NCI-H345 (cell line): ENCODE results near the gene EPS8L2.
"Not testable (repeated sequence)": the region's sequence is repeated elsewhere in the genome, so short reads cannot be mapped to it uniquely, and the experiment has no call there.

ENCODE experiments used
- DNase-seq: peaks from one replicate; lab custom pipeline; 2025; lab: John Stamatoyannopoulos, UW

The EPS8L2 gene

DNA sequence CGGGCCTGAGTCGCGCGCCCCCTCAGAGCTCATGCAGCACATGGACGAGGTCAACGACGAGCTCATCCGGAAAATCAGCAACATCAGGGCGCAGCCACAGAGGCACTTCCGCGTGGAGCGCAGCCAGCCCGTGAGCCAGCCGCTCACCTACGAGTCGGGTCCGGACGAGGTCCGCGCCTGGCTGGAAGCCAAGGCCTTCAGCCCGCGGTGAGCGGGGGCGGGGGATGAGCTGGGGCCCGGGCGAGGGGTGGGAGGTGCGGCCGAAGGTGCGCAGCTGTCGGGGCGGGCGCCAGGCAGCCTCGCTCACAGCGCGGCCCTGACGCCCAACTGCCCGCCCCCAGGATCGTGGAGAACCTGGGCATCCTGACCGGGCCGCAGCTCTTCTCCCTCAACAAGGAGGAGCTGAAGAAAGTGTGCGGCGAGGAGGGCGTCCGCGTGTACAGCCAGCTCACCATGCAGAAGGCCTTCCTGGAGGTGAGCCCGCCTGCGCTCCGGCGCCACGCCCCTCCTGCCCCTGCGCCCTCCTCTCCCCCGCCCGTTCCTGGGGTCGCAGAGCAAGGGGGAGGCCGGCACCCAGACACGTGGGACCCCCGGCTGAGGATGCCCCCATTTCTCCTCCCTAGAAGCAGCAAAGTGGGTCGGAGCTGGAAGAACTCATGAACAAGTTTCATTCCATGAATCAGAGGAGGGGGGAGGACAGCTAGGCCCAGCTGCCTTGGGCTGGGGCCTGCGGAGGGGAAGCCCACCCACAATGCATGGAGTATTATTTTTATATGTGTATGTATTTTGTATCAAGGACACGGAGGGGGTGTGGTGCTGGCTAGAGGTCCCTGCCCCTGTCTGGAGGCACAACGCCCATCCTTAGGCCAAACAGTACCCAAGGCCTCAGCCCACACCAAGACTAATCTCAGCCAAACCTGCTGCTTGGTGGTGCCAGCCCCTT, 20.5 kb downstream of the EPS8L2 start:
- DNase-seq = peak; percentile 68

DNA sequence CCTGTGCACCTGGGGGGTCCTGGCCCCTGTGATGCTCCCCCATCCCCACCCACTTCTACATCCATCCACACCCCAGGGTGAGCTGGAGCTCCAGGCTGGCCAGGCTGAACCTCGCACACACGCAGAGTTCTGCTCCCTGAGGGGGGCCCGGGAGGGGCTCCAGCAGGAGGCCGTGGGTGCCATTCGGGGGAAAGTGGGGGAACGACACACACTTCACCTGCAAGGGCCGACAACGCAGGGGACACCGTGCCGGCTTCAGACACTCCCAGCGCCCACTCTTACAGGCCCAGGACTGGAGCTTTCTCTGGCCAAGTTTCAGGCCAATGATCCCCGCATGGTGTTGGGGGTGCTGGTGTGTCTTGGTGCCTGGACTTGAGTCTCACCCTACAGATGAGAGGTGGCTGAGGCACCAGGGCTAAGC, 21.3 kb downstream of the EPS8L2 start:
- DNase-seq = no peak

DNA sequence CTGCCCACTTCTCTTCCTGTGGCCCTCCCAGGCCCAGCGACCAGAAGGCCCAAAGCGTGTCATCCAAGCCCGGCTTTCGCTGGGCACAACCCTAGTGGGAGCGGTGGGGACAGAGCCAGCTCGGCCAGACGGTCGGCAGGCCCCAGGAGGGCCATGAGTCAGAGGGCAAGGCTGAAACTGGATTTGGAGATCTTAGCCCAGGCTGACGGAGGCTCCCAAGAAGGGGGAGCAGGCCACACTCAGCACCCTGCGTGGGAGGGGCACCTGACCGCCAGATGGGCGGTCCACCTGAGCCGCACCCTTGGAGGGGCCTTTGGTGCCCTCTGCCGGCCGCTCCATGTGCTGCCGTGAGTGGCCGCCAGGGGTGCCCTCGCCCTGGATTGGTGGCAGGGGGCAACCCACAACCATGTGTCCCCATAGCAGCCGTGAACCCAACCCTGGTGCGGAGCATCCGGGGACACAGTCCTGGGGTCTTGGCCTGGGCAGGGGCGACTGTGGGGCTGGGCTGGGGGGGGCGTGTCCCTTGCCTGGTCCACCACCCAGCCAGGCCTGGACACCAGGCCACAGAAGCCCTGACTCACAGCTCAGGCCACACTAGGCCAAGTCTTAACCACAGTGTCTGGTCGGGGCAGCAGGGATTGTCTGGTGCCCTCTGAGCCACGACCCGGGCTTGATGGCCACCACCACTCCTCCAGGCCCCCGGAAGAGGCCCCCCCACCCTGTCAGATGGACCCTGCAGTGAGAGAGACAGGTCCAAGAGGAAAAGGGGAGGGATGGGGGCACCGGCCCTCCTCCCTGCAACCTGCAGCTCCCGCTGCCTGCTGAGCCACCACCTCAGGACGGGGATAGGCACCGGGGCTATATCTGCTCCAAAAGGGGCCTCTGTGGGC, 22.1 kb downstream of the EPS8L2 start:
- peak; percentile 60 for DNase-seq

DNA sequence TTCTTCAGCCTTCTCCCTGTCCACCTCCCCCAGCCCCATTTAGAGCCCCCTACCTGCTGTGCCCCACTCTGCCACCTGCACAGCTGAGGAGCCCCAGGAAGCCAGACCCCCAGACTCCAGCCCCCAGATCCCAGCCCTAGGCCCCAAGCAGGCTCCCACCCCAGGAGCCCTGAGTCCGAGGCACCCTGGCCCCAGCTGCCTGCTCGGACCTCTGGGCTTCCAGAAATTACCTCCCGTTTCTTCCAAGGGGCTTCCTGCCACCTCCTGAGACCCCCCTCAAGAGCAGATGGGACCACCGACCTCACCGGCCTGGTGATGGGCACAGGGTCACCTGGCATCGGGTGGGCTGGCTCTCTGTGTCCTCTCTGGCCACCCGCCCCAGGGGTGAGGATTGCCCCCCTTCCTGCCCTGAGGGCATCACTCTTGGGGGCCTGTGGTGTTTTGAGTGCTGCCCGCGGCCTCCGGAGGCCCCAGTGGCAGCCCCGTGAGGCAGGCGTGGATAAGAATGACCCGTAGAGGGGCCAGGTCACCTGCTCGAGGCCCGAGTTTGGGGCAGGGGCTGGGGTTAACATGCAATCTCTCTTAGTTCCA, 23.0 kb downstream of the EPS8L2 start:
- no peak for DNase-seq

DNA sequence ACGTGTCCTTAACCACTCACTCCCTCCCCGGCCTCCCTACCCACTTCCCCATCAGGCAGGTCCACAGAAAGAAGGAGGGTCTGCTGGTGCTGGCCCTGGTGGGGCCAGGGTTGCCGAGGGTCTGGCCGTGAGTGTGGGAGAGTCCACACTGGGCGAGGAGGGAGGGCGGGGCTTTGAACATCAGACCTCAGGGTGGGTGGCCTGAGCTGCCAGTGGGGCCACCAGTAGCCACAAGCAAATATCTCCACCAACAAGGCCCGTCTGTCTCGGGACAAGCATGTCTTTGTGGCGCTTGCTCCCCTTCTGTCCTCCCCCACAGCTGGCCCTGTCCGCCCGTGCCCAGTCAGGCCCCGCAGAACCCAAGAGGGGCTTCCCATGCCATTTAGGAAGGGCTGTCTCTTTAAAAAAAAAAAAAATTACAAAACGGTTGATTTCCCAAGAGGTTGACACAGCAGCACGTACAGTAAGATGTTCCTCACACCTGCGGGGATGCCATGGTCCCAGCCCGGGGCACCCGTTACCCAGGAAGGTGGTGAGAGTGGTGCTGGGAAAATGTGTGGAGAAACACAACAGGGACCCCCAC, 23.6 kb downstream of the EPS8L2 start:
- DNase-seq = no peak

DNA sequence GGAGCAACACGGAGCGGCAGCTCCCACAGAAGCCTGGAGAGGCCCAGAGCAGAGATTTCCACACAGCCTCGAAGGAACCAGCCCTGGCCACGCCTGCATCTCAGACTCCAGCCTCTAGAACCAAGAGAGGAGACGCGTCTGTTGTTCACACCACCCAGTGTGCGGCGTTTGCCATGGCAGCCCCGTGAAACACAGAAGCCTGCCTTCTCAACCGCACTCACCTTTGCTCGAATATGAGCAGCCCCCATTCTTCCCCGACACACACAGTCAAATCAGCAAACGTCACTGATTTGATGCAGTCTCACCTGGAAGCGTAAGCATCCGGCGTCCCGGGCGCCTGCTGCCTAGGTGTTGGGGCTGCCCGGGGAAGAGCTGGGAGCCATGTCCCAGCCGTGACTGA, 27.0 kb downstream of the EPS8L2 start:
- DNase-seq = no peak

DNA sequence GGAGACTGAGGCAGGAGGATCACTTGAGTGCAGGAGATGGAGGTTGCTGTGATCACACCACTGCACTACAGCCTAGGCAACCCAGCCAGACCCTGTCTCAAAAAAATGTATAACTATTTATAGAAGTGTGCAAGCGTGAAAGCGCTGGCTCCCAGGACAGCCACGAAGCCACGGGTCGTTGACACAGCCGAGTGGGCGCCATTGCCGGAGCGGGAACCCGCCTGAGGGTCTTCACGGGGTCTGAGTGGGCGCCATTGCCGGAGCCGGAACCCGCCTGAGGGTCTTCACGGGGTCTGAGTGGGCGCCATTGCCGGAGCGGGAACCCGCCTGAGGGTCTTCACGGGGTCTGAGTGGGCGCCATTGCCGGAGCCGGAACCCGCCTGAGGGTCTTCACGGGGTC, 28.5 kb downstream of the EPS8L2 start:
- not testable (repeated sequence) for DNase-seq

DNA sequence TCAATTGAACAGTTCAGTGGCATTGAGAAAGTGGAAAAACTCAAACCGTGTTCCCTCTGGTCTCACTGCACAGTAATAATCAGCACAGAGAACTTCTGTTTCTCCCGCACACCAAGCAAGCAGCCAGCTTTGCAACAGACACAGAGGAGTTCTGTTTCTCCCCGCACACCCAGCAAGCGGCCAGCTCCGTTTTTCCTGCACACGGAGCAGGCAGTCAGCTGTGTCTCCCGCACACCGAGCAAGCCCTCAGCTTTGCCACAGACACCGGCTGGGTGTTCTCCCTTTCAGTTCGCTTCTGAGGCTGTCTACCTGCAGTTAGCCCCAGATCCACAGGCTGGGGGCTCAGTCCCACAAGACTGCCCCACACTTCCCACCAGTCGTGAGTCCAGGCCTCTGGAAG, 31.3 kb downstream of the EPS8L2 start:
- no peak for DNase-seq

DNA sequence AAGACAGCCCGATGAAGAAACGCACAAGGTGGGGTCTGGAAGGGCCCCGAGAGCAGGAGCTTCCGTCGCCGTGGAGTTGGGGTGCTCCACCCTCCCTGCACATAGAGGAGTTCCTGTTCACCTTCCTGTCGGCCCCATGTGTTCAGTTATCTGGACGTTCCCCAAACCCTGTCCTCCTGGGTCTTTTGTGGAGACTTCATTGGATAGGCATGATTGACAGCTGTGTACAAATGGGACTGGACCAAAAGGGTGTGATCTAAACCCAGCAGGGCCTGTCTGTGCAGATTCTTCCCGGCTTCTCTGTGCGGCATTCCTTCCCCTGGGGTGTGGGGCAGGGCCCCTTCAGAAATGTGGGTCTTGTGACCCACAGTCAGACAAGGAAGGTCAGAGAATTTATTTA, 31.9 kb downstream of the EPS8L2 start:
- DNase-seq = not testable (repeated sequence)

DNA sequence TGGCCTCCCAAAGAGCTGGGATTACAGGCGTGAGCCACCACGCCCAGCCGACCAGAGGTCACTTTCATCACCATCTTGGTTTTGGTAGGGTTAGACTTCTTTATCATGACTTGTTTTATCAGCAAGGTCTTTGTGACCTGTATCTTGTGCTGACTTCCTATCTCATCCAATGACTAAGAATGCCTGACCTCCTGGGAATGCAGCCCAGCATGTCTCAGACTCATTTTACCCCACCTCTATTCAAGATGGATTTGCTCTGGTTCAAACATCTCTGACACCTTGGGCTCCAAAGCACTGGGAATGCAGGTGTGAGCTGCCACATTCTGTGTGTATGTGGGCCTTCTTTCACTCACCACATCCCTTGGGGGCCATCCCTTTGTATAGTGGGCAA, 36.1 kb downstream of the EPS8L2 start:
- no peak for DNase-seq

DNA sequence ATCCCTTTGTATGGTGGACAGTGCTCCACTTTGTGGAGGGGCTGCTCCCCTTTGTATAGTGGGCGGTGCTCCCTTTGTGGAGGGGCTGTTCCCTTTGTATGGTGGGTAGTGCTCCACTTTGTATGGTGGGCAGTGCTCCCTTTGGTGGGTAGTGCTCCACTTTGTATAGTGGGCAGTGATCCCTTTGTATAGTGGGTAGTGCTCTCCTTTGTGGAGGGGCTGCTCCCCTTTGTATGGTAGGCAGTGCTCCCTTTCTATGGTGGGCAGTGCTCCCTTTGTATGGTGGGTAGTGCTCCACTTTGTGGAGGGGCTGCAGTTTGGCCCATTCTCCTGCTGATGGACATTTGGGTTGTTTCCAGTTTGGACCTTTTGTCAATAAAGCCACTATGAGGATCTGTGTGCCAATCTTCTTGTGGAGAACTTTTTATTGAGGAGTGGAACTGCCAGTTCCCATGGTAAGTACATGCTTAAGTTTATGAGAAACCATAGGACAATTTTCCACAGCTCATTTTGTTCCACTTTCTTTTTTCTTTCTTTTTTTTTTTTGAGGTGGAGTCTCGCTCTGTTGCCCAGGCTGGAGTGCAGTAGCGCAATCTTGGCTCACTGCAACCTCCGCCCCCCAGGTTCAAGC, 36.7 kb downstream of the EPS8L2 start:
- DNase-seq = no peak

DNA sequence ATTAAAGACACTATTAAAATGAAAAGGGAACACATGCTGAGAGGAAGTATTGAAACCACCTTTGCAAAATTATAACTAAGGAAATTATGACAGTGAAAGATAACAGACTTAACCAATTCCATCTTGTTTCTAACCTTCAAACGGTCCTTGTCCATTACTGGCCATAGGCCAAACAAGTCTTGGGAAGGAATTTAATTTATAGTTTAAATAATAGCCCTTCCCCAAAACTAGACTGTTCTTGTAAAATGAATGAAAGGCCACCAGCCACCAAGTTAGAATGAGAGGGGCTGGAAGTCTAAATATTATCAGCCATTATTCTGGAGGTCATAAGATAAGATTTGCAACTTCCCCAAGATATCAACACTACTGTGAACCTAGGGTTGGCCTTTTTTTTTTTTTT, 39.4 kb downstream of the EPS8L2 start:
- no peak for DNase-seq

DNA sequence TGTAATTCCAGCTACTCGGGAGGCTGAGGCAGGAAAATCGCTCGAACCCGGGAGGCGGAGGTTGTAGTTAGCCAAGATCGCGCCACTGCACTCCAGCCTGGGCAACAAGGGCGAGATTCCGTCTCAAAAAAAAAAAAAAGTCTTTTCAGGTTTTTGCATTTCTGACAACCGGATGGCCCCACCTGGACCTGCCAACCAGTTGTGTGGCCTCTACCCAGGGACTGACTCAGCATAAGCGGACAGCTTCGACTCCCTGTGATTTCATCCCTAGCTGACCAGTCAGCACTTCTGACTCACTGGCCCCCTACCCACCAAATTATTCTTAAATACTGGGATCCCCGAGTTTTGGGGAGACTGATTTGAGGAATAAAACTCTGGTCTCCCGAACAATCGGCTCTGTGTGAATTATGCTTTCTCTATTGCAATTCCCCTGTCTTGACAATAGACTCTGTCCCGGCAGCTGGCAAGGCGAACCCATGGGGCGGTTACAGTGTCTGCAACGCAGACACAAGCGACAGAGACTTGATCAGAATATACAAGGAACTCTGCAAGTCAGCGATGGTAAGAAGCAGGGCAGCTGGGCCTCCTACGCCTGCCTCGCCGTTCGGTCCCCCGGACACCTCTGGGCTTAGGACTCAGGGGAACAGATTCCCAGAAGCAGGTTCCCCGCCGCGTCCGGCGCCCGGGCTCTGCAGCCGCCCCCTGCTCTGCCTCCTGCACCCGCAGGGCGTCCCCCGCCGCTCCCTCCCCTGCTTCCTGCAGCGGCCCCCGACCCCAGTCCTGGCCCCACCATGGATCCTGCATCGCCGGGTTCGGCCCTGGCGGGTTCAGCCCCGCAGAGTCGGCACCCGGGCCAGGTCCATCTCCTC, 40.5 kb downstream of the EPS8L2 start:
- peak; percentile 36 for DNase-seq

DNA sequence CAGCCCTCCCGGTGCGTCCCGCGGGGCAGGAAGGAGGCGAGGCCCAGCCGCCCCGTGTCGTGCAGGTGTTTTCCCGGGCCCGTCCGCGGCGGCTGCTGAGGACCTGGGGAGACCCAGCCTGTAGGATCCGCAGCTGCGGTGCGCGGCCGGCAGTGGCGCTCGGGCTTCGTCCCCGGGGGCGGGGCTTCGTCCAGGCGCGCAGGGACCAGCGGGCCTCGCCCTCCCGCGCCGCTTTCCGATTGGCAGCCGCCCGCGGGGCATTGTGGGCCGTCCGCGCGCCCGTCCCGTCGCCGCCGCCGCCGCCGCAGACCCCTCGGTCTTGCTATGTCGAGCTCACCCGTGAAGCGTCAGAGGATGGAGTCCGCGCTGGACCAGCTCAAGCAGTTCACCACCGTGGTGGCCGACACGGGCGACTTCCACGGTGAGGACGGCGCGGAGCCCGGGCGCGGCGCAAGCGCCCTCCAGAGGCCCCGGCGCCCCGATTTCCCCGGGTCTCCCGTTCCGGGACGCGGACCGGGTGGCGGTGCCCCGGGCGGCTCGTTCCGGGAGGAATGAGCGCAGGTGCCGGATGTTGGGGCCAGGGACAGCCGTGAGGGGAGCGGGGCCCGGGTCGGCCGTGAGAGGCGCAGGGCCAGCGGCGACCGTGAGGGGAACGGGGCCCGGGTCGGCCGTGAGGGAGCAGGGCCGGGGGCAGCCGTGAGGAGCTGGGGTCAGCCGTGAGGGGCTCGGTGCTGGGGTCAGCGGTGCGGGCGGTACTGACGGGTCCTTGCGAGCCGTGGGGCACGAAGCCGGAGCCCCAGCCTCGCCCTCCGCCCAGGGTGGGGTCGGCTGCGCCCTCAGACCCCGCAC, 41.4 kb downstream of the EPS8L2 start, which contains the start of gene TALDO1:
TSS of gene TALDO1 (plus strand) at position 307 of the 849 bp plus-strand sequence. CDS start at position 325, 18 bp downstream.
- peak; percentile 93 for DNase-seq

DNA sequence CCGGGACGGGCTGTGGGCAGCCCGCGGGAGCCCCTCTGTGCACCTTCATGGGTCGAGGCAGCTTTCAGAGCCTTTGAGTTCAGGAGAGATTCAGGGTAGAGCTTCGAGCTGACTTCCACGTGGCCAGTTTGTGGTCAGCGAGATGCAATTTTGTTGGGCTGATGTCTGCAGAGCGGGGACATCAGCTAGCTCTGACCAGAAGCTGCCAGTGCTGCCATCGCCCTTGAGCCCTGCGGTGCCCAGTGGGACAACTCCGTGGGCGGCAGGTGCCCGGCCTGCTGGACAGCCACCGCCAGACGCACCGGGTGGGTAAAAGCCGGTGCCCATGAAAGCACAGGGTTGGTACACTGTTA, 42.0 kb downstream of the EPS8L2 start:
- DNase-seq = no peak

DNA sequence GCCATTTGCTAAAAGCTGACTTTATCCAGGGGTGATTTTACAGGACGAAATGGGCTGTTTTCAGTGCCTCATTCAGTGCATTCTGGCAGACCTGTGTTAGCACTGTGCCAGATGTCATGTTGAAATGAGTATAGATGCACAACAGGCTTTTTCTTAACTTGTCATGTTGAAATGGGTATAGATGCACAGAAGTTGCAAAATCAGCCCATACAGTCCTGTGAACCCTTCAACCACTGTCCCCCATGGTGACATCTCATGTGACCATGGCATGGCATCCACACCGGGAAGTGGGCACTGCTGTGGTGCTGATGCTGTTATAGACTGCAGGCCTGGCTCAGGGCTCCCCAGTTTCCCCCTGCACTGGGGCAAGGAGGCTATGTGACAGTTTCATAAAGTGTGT, 43.7 kb downstream of the EPS8L2 start:
- no peak for DNase-seq

DNA sequence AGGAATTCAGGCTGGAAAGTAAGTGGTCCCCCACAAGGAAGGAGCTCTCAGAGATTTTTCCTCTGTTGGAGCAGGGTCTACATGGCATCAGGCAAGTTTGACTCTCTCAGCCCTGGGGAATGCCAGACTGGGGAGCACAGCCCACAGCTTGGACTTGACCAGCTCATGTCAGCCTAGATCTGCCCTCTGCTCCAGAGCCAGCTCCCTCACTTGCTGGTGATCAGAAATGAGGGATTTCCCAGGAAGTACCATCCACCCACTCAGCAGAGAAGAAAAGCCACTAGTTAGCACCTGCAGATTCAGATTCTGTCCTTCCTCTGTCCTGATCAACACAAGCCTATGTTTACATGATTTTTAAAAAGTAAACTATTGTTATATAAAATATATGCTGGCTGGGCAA, 54.2 kb downstream of the EPS8L2 start:
- no peak for DNase-seq

DNA sequence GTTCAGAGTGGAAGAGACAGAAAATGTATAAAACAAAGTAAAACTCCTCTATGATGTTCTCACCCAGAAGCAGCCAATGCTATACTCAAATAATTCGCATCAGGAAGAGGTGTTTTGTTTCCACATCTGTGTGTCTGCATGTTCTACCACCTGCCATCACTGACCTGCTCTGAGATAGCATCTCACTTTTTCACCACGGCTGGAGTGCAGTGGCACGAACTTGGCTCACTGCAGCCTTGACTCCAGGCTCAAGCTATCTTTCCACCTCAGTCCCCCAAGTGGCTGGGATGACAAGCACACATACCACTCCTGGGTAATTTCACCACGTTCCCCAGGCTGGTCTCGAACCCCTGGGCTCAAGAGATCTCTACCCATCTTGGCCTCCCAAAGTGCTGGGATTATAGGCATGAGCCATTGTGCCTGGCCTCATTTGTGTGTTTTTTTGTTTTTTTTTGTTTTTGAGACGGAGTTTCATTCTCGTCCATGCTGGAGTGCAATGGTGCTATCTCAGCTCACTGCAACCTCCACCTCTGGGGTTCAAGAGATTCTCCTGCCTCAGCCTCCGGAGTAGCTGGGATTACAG, 55.6 kb downstream of the EPS8L2 start:
- DNase-seq = no peak

DNA sequence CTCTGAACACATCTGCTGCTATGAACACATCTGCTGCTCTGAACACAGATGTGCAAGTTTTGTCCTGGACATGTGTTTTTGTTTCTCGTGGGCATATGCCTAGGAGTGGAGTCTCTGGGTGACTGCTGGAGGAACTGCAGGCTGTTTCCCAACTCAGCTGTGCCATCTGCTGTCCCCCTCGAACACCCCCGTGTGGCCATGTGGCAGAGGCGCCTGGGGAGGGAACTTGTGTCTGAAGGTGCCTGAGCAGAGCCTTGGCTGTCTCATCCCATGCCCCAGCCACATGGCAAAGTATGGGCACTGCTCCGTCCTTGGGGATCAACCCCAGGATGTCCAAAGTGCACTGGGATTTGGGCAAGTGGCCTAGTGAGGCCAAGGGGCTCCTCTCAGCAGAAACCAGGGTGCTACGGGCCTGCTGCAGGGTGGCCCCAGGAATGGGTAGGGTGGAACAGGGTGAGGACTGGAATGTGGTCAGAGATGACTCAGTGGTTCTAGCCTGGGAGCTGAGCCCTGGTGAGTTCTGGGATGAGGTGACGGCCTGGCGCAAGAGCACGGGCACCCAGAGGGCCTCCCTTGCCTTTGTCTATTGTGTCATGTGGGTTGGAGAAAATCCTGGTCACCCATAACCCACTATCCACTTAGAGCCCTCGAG, 56.5 kb downstream of the EPS8L2 start:
- DNase-seq = no peak
